ENCODE results near the gene ALS2. TPM values are rescaled to one million over a fixed set of nuclear protein-coding genes. Genes with fewer than 3 reads are reported as not detected.

ALS2 gene
- total RNA-seq, 1 experiment from 2014 or later = 28.1 TPM

GRCh38 chr2:201806442-201807170, 25.9 kb upstream of the ALS2 start, which contains the start of gene CDK15:
Gene CDK15, plus strand, starts transcription at chr2:201806537. Its CDS starts 128 bp downstream, at chr2:201806665.
- no peaks in the 10 kb centered on the region for H3K9me3 ChIP-seq (ENCODE audit: control insufficient read depth in 1 of 2, insufficient read depth in 1 of 2, low read depth in 1 of 2, low read length in 2 of 2)
- no peak within 1 kb of the TSS for H2AFZ ChIP-seq (ENCODE audit: low read depth, low read length, poor library complexity, severe bottlenecking)
- H3K9me2 ChIP-seq (ENCODE audit: insufficient read depth) = no peaks in the 10 kb centered on the region
- DNase-seq (ENCODE audit: low read depth, low spot score) = no peak
- RAD21 ChIA-PET (ENCODE audit: low non-redundant PET in 1 of 2, low total read pairs in 2 of 2, uncharacterized antibody in 2 of 2, unreplicated experiment in 2 of 2) = no interaction called here
- H3K9ac ChIP-seq (ENCODE audit: low read length) = no peak within 1 kb of the TSS
- ATAC-seq = no peak
- H3K79me2 ChIP-seq (ENCODE audit: insufficient read depth, low read length) = no peaks in the 10 kb centered on the region
- intact Hi-C loops (cut with micrococcal nuclease) = no loop called here
- H3K4me1 ChIP-seq (ENCODE audit: control insufficient read depth in 1 of 2, insufficient read depth in 2 of 2, low read length in 2 of 2) = no peaks in the 10 kb centered on the region
- POLR2A ChIA-PET = no interaction called here
- H4K20me1 ChIP-seq (ENCODE audit: insufficient read depth) = no peaks in the 10 kb centered on the region
- BruUV-seq (replicated peaks) = no TSS peak
- TF ChIP-seq SP1 (IDR thresholded peaks at IDR 0.05; ENCODE audit: low read depth) (no peak), ZNF274 (IDR thresholded peaks at IDR 0.05; ENCODE audit: low read depth, low read length) (no peak), POLR2AphosphoS5 (IDR thresholded peaks at IDR 0.05; ENCODE audit: low read depth, low read length) (no peak), REST (IDR thresholded peaks at IDR 0.05; ENCODE audit: low read depth) (no peak), RAD21 (IDR thresholded peaks at IDR 0.05; ENCODE audit: low read depth) (no peak), ATF3 (IDR thresholded peaks at IDR 0.05) (no peak), JUND (IDR thresholded peaks at IDR 0.05) (no peak), EZH2phosphoT487 (IDR thresholded peaks at IDR 0.05; ENCODE audit: borderline replicate concordance) (no peak), ZBTB33 (IDR thresholded peaks at IDR 0.05; ENCODE audit: extremely low read depth, insufficient replicate concordance, low read length) (no peak), SRF (IDR thresholded peaks at IDR 0.05; ENCODE audit: low read depth) (no peak), POLR2A (IDR thresholded peaks at IDR 0.05; ENCODE audit: borderline replicate concordance, extremely low read depth, insufficient read depth, insufficient read length) (no peak), YY1 (IDR thresholded peaks at IDR 0.05; ENCODE audit: extremely low read depth, insufficient replicate concordance, low read depth, low read length) (no peak), CTCF (IDR thresholded peaks at IDR 0.05 in 2 of 3, conservative IDR thresholded peaks at IDR 0.05 in 1 of 3; ENCODE audit: borderline replicate concordance in 1 of 3, insufficient read depth in 1 of 3, low read depth in 2 of 3, low read length in 2 of 3) (no peak), ZFX (IDR thresholded peaks at IDR 0.05) (no peak), FOSL1 (IDR thresholded peaks at IDR 0.05; ENCODE audit: low read depth) (no peak), CEBPB (IDR thresholded peaks at IDR 0.05; ENCODE audit: low read depth) (no peak), ELF1 (IDR thresholded peaks at IDR 0.05; ENCODE audit: borderline replicate concordance, low read depth) (no peak), MAX (IDR thresholded peaks at IDR 0.05) (no peak)
- CTCF ChIA-PET = no interaction called here
- H3K4me2 ChIP-seq (ENCODE audit: low read length) = no peak within 1 kb of the TSS
- H3K36me3 ChIP-seq (ENCODE audit: control insufficient read depth in 1 of 2, insufficient read depth in 2 of 2, low read length in 2 of 2) = no peaks in the 10 kb centered on the region
- H3K4me3 ChIP-seq (replicated peaks in 1 of 2; ENCODE audit: low read depth in 1 of 2, low read length in 2 of 2) = no peak within 1 kb of the TSS
- no peaks in the 10 kb centered on the region for H3K27me3 ChIP-seq (ENCODE audit: insufficient read depth, low read length)
- no peak within 1 kb of the TSS for H3K27ac ChIP-seq (ENCODE audit: low read depth, low read length)
